Mucosa of descending colon (tissue), 3 donors: ENCODE measurements around the gene ZNF692. TPM values are rescaled to one million over a fixed set of nuclear protein-coding genes. Genes with fewer than 3 reads are reported as not detected.

Source experiments
- ATAC-seq: fragments of 200-7000 bp; cut with Tn5 transposase; one replicate; pipeline ENCODE4 v1.9.1; 2020; ENCODE audit warnings: mild to moderate bottlenecking, moderate library complexity
- DNase-seq, 3 donors: peaks; one replicate each; pipeline ENCODE4 v3.0.0-alpha.2; 2020
- H3K36me3 ChIP-seq: fragments of 200-600 bp; one replicate; pipeline ENCODE4 v1.8.0; 2021; ENCODE audit warnings: low read depth, mild to moderate bottlenecking
- H3K4me1 ChIP-seq: fragments of 200-600 bp; one replicate; pipeline ENCODE4 v1.8.0; 2021; ENCODE audit warnings: low read depth, mild to moderate bottlenecking
- H3K4me3 ChIP-seq: fragments of 200-600 bp; one replicate; pipeline ENCODE4 v1.8.0; 2021; ENCODE audit warnings: mild to moderate bottlenecking
- H3K9me3 ChIP-seq: fragments of 200-600 bp; one replicate; pipeline ENCODE4 v1.8.0; 2021; ENCODE audit warnings: mild to moderate bottlenecking
- intact Hi-C, 2 donors: fragments of 100-400 bp; cut with DNase I in 1 of 2; cut with micrococcal nuclease in 1 of 2; formaldehyde crosslinking; loops; one replicate each; pipeline versions ENCODE4 v1.11.0 to v1.11.1; 2022; cut with DNase I, micrococcal nuclease
- total RNA-seq, 3 donors: library from RNA; stranded (reverse); fragmentation: NEBNext Ultra II Directional in 2 of 3; extraction: Animal tissue kit (Norgen Biotek cat#: 25700) in 2 of 3; gene quantifications; one replicate each; pipeline versions ENCODE4 v1.2.1 to v1.2.4, GENCODE V29; 2021 to 2023
- TF ChIP-seq, protein P1 (sequence below): fragments of 200-600 bp; IDR thresholded peaks from one replicate; pipeline ENCODE4 v1.8.0; 2022; ENCODE audit warnings: antibody characterized with exemption, mild to moderate bottlenecking
- donor health status: DM: no; HTN: no; CAD: no; lungs with moderate emphysema.
- donor health status: DM: no; HTN: no; CAD: no.
- donor health status: DM: no; HTN: yes; CAD: no.

The ZNF692 gene
- total RNA-seq, 3 donors from 2014 or later = 26.7 to 51.7 (median 43.6) TPM

DNA sequence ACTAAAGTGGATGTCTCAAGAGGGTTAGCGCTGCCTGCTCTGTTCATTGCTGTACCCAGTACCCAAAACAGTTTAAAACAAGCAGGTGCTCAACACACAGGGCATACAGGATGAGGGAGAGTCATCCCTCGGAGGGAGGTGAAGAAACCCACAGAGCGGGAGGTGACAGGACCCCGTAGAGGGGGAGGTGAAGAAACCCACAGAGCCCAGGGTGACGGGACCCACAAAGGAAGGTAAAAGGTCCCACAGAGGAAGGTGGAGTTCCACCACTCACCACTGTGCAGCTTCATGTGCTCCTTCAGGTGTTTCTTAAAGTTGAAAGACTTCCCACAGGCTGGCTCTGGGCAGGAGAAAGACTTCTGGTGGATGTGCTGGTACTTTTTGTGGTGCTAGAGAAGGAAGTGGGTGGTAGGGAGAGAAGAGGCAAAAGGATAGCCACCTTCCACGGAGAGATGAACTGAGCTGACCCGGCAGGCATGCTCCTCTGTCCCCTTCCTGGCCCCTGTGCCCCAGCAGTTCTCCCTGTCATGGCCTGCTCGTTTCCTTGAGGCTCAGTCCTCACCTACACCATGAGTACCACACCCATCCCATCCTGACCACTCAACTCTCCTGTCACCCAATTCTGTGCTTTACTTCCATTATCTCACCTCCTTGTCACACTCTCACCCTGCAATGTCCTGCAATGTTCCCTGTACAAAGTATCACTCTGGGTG is 5.1 kb downstream of the ZNF692 start:
- Histone ChIP-seq H3K9me3 (no peaks in the 10 kb centered on the region), H3K36me3 (peaks cover 5% of the 10 kb centered on the region), H3K4me1 (peaks cover 10% of the 10 kb centered on the region), H3K4me3 (no peak overlapping the region)
- intact Hi-C loops = no loop called here
- TF ChIP-seq, protein P1, sequence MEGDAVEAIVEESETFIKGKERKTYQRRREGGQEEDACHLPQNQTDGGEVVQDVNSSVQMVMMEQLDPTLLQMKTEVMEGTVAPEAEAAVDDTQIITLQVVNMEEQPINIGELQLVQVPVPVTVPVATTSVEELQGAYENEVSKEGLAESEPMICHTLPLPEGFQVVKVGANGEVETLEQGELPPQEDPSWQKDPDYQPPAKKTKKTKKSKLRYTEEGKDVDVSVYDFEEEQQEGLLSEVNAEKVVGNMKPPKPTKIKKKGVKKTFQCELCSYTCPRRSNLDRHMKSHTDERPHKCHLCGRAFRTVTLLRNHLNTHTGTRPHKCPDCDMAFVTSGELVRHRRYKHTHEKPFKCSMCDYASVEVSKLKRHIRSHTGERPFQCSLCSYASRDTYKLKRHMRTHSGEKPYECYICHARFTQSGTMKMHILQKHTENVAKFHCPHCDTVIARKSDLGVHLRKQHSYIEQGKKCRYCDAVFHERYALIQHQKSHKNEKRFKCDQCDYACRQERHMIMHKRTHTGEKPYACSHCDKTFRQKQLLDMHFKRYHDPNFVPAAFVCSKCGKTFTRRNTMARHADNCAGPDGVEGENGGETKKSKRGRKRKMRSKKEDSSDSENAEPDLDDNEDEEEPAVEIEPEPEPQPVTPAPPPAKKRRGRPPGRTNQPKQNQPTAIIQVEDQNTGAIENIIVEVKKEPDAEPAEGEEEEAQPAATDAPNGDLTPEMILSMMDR = no peak
- DNase-seq (no peak), ATAC-seq (no peak)

DNA sequence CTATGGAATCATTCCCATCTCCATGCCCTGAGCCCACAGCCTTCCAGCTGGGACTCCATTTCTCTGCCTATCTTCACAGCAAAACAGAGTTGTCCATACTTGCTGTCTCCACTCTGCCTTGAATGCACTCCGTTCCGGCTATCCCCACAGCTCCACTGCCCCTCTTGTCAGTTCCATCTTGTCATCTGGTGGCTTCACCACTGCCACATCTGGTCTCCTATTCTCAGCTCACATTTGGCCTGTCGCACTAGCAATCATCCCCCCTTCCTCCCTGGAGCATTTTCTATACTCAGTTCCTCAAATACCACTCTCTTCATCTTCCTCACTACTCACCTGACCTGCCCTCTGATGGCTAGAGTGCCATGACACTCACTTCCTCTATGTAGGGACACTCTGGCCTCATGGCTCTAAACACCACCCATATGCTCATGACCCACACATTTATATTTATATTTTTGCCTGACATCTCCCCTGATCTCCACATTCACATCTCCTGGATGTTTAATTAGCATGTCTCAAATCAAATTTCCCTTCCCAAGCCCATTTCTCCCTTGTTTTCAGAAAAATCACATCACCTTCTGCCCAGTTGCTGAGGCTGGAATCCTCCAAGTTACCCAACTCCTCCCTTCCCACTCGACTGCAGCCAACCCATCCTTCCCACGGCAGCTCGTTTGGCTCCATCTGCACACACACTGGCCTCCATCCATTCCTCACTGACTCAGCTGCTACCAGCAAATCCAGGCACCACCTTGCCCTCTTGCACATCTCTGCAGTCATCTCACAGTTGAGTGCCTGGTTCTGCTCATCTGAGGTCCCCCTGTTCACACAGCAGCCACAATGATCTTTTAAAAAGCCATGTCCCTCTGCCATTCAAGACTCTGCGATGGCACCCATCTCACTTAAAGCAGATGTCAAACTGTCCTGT is 6.1 kb downstream of the ZNF692 start:
- Histone ChIP-seq H3K9me3 (no peaks in the 10 kb centered on the region), H3K4me3 (no peak overlapping the region), H3K4me1 (peaks cover 8% of the 10 kb centered on the region), H3K36me3 (peaks cover 15% of the 10 kb centered on the region)
- DNase-seq = no peak
- TF ChIP-seq, protein P1 = no peak
- ATAC-seq = no peak
- intact Hi-C loops = no loop called here

DNA sequence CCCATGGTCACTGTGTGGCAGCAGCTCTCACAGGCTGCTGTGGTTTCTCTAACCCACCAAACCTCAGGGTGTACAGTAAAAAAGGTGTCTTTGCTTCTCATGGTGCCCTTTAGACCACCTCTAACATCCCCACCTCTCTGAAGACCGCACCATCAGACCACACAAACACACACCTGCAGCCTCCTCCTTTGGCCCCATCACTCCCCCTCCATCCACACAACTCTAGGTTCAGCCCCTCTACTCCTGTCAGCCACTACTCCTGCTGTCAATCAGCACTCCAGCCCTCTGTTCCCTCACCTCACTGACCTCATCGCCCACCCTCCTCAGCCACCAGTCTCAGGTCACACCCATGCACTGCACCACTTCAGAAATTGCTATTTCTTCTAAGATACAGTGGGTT is 7.5 kb downstream of the ZNF692 start:
- Histone ChIP-seq H3K4me3 (no peak overlapping the region), H3K4me1 (no peaks in the 10 kb centered on the region), H3K36me3 (peaks cover 15% of the 10 kb centered on the region), H3K9me3 (no peaks in the 10 kb centered on the region)
- DNase-seq (no peak), ATAC-seq (no peak)
- TF ChIP-seq, protein P1 = no peak
- intact Hi-C loops = no loop called here

DNA sequence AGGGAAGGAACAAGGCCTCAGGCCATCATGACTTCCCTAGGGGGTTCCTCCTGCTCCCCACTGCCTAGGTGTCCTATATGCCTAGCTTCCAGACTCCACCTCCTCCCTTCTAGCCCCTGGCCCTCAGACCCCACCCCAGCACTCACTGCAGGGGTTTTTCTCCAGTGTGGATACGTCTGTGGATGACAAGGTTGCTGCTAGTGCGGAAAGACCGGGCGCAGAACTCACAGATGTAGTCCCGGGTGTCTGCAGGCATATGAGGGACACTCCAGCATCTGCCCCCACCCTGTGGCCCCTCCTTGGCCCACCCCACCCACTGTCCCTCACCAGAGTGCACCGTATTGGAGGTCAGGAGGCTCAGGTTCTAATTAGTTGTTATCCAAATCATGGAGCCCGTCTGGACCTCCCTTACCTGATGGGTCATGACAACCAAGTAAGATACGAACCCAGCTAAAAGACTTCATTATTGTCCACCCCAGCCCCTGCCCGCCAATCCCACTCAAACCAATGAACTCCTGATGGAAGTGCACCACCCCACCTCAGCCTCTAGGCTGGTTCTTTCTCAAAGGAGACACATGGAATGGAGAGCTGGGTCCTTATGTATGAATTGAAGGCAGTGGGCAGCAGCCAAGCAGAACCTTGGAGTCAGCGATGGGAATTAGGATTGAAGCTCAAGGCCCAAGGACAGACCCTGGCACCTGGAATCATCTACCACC is 8.2 kb downstream of the ZNF692 start:
- Histone ChIP-seq H3K36me3 (peaks cover 15% of the 10 kb centered on the region), H3K9me3 (no peaks in the 10 kb centered on the region), H3K4me3 (no peak overlapping the region), H3K4me1 (no peaks in the 10 kb centered on the region)
- no peak for ATAC-seq
- intact Hi-C loops = no loop called here
- no peak for DNase-seq
- TF ChIP-seq, protein P1 = no peak

DNA sequence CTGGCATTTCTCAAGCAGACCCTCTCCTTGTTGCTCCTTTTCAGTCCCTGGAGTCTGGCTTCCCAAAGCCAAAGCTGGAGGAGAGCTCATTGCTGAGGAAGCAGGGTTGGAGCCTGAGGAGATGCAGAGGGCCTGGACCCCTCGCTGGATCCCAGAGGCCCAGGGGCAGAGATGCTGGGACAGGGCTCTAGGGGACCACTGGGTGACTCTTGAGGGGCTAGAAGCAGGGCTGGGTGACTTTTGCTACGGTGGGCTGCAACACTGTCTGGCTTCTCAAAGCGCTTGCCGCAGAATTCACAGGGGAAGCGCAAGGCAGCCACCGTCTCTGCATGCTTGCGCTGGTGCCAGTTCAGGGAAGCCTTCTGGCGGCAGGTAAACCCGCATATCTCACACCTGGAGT is 8.8 kb downstream of the ZNF692 start:
- H3K36me3 ChIP-seq = peaks cover 15% of the 10 kb centered on the region
- H3K4me1 ChIP-seq = no peaks in the 10 kb centered on the region
- ATAC-seq (no peak), DNase-seq (no peak)
- no peak overlapping the region for H3K4me3 ChIP-seq
- H3K9me3 ChIP-seq = no peaks in the 10 kb centered on the region
- intact Hi-C loops = no loop called here
- TF ChIP-seq, protein P1 = no peak
